DOHH2 (cell line): ENCODE measurements around the gene PROK1.

Source experiments
- CTCF ChIP-seq: fragments of 200-600 bp; sonication (generic); IDR thresholded peaks from one replicate; pipeline ENCODE4 v1.5.1; 2014; ENCODE audit warnings: antibody characterized with exemption, mild to moderate bottlenecking, low read depth, low read length; ENCODE audit not compliant: poor library complexity, severe bottlenecking
- EZH2phosphoT487 ChIP-seq: fragments of 200-600 bp; sonication (generic); IDR thresholded peaks from 2 replicates; pipeline ENCODE4 v1.6.1; 2017; ENCODE audit warnings: borderline replicate concordance, mild to moderate bottlenecking, antibody characterized with exemption, low read length, moderate library complexity, mixed read lengths

DNA sequence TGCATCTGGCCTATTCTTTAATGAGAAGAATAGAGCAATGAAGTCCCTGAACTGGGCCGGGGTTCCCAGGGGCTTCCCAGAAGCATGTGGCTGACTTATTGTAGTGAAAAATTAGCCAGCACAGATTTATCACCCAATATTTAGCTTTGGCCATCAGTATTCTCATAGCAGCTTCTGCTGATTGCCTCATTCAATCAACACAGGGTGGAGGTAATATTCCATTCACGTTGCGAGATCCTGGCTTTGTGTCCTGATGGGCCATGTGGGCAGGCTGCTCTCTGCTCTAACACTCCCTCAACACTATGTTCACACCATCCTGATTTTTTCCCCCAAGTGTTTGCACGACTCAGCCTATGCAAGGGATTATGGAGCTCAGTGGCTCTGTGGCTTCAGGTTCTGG is 22.0 kb upstream of the PROK1 start:
- TF ChIP-seq CTCF (no peak), EZH2phosphoT487 (no peak)
